Thymus (tissue), 11 donors: ENCODE results near the gene SLC48A1. TPM values are rescaled to one million over a fixed set of nuclear protein-coding genes. Genes with fewer than 3 reads are reported as not detected.

Experiments
- DNase-seq, 9 donors: peaks; one replicate each; pipeline ENCODE4 v3.0.0-alpha.2; 2013; ENCODE audit warnings: low spot score in 9 of 9, low read depth in 6 of 9, missing footprints in 1 of 9
- H3K27ac ChIP-seq, 2 donors: one replicate each; pipeline ENCODE4 v1.5.1; 2013; ENCODE audit warnings: control low read depth in 1 of 2, low read depth in 1 of 2, low read length in 1 of 2, mild to moderate bottlenecking in 1 of 2, moderate library complexity in 1 of 2
- H3K27me3 ChIP-seq, 2 donors: one replicate each; pipeline ENCODE4 v1.5.1; 2013; ENCODE audit warnings: low read length in 1 of 2; ENCODE audit not compliant: control insufficient read depth in 2 of 2, insufficient read depth in 1 of 2
- H3K36me3 ChIP-seq, 2 donors: one replicate each; pipeline ENCODE4 v1.5.1; 2013; ENCODE audit warnings: low read length in 1 of 2, mild to moderate bottlenecking in 1 of 2, moderate library complexity in 1 of 2; ENCODE audit not compliant: control insufficient read depth in 2 of 2, insufficient read depth in 2 of 2
- H3K4me1 ChIP-seq, 2 donors: one replicate each; pipeline ENCODE4 v1.5.1; 2013; ENCODE audit warnings: low read length in 2 of 2; ENCODE audit not compliant: control insufficient read depth in 2 of 2, insufficient read depth in 2 of 2
- H3K4me3 ChIP-seq, 2 donors: one replicate each; pipeline ENCODE4 v1.5.1; 2013; ENCODE audit warnings: low read length in 2 of 2, control low read depth in 1 of 2, mild to moderate bottlenecking in 1 of 2
- H3K9me3 ChIP-seq, 2 donors: one replicate each; pipeline ENCODE4 v1.5.1; 2013; ENCODE audit warnings: low read length in 1 of 2, mild to moderate bottlenecking in 1 of 2; ENCODE audit not compliant: control insufficient read depth in 2 of 2, insufficient read depth in 1 of 2
- WGBS: extraction: QIAGEN DNeasy Blood & Tissue Kit; methylation state at CpG from one replicate; pipeline ENCODE4 v1.1.7; 2013; 5-methylcytosine and 5-hydroxymethylcytosine counted together
- polyA plus RNA-seq: library from polyadenylated mRNA; stranded (reverse); fragments of 200-250 nt; gene quantifications from one replicate; pipeline ENCODE4 v1.2.3, GENCODE V29; 2013
- total RNA-seq: library from RNA; stranded (reverse); fragments of 120-200 nt; gene quantifications from one replicate; pipeline ENCODE4 v1.2.4, GENCODE V29; 2013
- donor health status: healthy.

Gene SLC48A1
- total and polyA plus RNA-seq, 2 donors = 4.5 to 9.3 TPM

DNA sequence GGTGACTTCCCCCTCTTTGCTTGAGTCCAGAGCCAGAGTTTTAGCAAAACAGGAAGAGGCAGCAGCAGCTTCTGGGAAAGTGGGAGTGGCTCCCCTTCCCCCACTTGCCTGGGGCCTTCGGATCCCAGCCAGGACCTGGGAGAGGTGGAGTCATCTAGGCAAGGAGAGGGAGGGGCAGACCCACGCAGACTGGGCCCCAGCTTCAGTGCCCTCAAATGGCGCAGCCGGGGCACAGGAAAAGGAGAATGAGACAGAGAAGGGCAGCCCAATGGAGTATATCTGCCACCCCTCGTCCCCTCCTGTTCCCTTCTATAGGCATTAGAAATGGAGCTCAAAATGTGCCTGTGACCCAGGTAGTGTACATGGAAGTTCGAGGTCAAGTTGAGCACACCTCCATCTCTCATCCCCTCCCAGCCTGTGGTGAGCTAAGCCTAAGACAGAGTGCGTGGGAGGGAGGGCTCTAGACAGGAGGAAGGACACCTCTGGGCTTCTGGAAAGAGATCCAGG is 56.0 kb downstream of the SLC48A1 start:
- Histone ChIP-seq H3K27me3 (no peaks in the 10 kb centered on the region), H3K9me3 (no peaks in the 10 kb centered on the region), H3K4me1 (peaks cover 84 to 98% of the 10 kb centered on the region in 2 donors), H3K27ac (peak overlapping the region; percentile 80 to 98), H3K36me3 (no peaks in the 10 kb centered on the region), H3K4me3 (peak overlapping the region; percentile 3 to 10)
- 49% methylated on average over 7 of the region's 7 CpGs for WGBS
- peak in 1 of 9 donors; percentile 53 for DNase-seq

DNA sequence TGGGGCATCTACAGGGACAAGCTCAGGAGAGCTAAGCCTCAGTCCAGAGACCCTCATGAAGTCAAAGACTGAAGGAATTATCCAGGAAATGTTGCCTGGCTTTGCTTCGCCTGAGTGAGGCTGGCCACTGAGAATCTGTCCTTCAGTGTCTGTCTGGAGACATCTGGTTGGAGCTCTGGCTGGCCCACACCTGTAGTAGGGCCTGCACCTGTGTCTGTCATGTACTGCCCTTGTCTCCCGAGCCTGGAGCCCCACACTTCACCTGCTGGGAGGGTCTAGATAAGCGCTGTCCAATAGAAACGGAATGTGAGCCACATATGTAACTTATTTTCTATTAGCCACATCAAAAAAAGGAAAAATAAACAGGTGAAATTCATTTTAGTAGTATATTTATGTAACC is 56.5 kb downstream of the SLC48A1 start:
- Histone ChIP-seq H3K9me3 (no peaks in the 10 kb centered on the region), H3K4me3 (peak overlapping the region in 1 of 2 donors; percentile 10), H3K27ac (peak overlapping the region; percentile 80 to 98), H3K4me1 (peaks cover 87 to 98% of the 10 kb centered on the region in 2 donors), H3K27me3 (no peaks in the 10 kb centered on the region), H3K36me3 (no peaks in the 10 kb centered on the region)
- WGBS = 67% methylated on average over 4 of the region's 4 CpGs
- peak in 1 of 9 donors; percentile 53 for DNase-seq

Other genes with a start within 250 kb of the SLC48A1 start
- 30.5 TPM for gene RPAP3, start 67.2 kb upstream of the SLC48A1 start, total RNA-seq
- 20.9 TPM for gene RPAP3, start 67.2 kb upstream of the SLC48A1 start, polyA plus RNA-seq
- 0.14 TPM for gene ENDOU, start 47.7 kb upstream of the SLC48A1 start, total RNA-seq
- gene ENDOU, start 47.7 kb upstream of the SLC48A1 start, polyA plus RNA-seq = 1.3 TPM
- 1.6 TPM for gene RAPGEF3, start 14.4 kb upstream of the SLC48A1 start, total RNA-seq
- 20.9 TPM for gene RAPGEF3, start 14.4 kb upstream of the SLC48A1 start, polyA plus RNA-seq
- gene HDAC7, start 46.7 kb downstream of the SLC48A1 start, total RNA-seq = 67.7 TPM
- 130 TPM for gene HDAC7, start 46.7 kb downstream of the SLC48A1 start, polyA plus RNA-seq
- 1.5 TPM for gene VDR, start 131.8 kb downstream of the SLC48A1 start, total RNA-seq
- 3.8 TPM for gene VDR, start 131.8 kb downstream of the SLC48A1 start, polyA plus RNA-seq
- 82.1 TPM for gene TMEM106C, start 190.4 kb downstream of the SLC48A1 start, total RNA-seq
- gene TMEM106C, start 190.4 kb downstream of the SLC48A1 start, polyA plus RNA-seq = 25.5 TPM
- 0.47 TPM for gene COL2A1, start 231.2 kb downstream of the SLC48A1 start, total RNA-seq
- gene COL2A1, start 231.2 kb downstream of the SLC48A1 start, polyA plus RNA-seq = 0.57 TPM